Endothelial cell of umbilical vein (primary cell): Measurements from ENCODE around the gene KRTAP4-8. TPM values are rescaled to one million over a fixed set of nuclear protein-coding genes. Genes with fewer than 3 reads are reported as not detected.
"Not testable (repeated sequence)": the region's sequence is repeated elsewhere in the genome, so short reads cannot be mapped to it uniquely, and the experiment has no call there.

ENCODE experiments used
- BruUV-seq: library from RNA; stranded (reverse); fragments of 400-500 nt; replicated peaks from 2 replicates; lab custom pipeline; 2021; lab: Mats Ljungman, UMichigan
- CTCF ChIA-PET: fragments of 300-600, 350-600 bp; sonication (Branson Sonifier 250); formaldehyde crosslinking; loops from one replicate; lab custom pipeline; 2021; ENCODE audit warnings: antibody characterized with exemption, inconsistent platforms; lab: Charles Lee
- POLR2A ChIA-PET: fragments of 300-600, 350-600 bp; sonication (Branson Sonifier 250); formaldehyde crosslinking; loops from one replicate; lab custom pipeline; 2021; ENCODE audit warnings: antibody characterized with exemption, inconsistent platforms; lab: Charles Lee
- DNase-seq: peaks from one replicate; pipeline ENCODE4 v3.0.0-alpha.2; 2011; ENCODE audit warnings: low read depth, low spot score
- FAIRE-seq: peaks from 2 replicates; lab custom pipeline; 2011; peaks lifted over from hg19 to GRCh38; lab: Jason Lieb, UNC
- H2AFZ ChIP-seq: 2 replicates; pipeline ENCODE4 v1.6.0; 2012; ENCODE audit warnings: low read depth, low read length, control low read depth, inconsistent platforms
- H3K27ac ChIP-seq: 2 replicates; pipeline ENCODE4 v1.5.1; 2011; ENCODE audit warnings: low read depth, mild to moderate bottlenecking, control low read depth, low read length, moderate library complexity; ENCODE audit not compliant: insufficient read depth
- H3K27me3 ChIP-seq, 2 experiments: 2 replicates each; pipeline versions ENCODE4 v1.6.0 to v1.6.1; 2011; ENCODE audit warnings: low read length in 2 of 2, mixed read lengths in 1 of 2; ENCODE audit not compliant: control insufficient read depth in 2 of 2, insufficient read depth in 2 of 2
- H3K36me3 ChIP-seq, 2 experiments: 2 replicates in 1 of 2; 3 replicates in 1 of 2; pipeline ENCODE4 v1.5.1; 2011; ENCODE audit warnings: low read length in 2 of 2, mild to moderate bottlenecking in 1 of 2, moderate library complexity in 1 of 2; ENCODE audit not compliant: control insufficient read depth in 2 of 2, insufficient read depth in 2 of 2; ENCODE audit errors: extremely low read depth in 1 of 2
- H3K4me1 ChIP-seq: 3 replicates; pipeline ENCODE4 v1.5.1; 2011; ENCODE audit warnings: mild to moderate bottlenecking, low read length; ENCODE audit not compliant: control insufficient read depth, insufficient read depth; ENCODE audit errors: extremely low read depth
- H3K4me2 ChIP-seq: 2 replicates; pipeline ENCODE4 v1.6.1; 2011; ENCODE audit warnings: low read length, control low read depth, mixed read lengths; ENCODE audit not compliant: insufficient read depth
- H3K4me3 ChIP-seq, 3 experiments: fragments of 200-600 bp in 1 of 3; sonication (generic), shearing (Covaris generic) in 1 of 3; replicated peaks in 1 of 3; 2 replicates each; pipeline ENCODE4 v1.5.1; 2011 to 2016; ENCODE audit warnings: control low read depth in 3 of 3, low read length in 3 of 3, mild to moderate bottlenecking in 2 of 3, inconsistent platforms in 1 of 3, low read depth in 1 of 3, moderate library complexity in 1 of 3; ENCODE audit not compliant: insufficient read depth in 1 of 3
- H3K79me2 ChIP-seq: 2 replicates; pipeline ENCODE4 v1.6.0; 2012; ENCODE audit warnings: low read length, inconsistent platforms; ENCODE audit not compliant: control insufficient read depth, insufficient read depth
- H3K9ac ChIP-seq: replicated peaks from 2 replicates; pipeline ENCODE3; 2011; ENCODE audit warnings: low read length, control low read depth; ENCODE audit not compliant: insufficient read depth; ENCODE audit errors: extremely low read depth
- H3K9me1 ChIP-seq: replicated peaks from 3 replicates; pipeline ENCODE4 v1.6.0; 2011; ENCODE audit warnings: mild to moderate bottlenecking, low read length; ENCODE audit not compliant: control insufficient read depth, insufficient read depth; ENCODE audit errors: extremely low read depth
- H3K9me3 ChIP-seq: replicated peaks from 2 replicates; pipeline ENCODE4 v1.5.1; 2012; ENCODE audit warnings: low read length, inconsistent platforms; ENCODE audit not compliant: control insufficient read depth, insufficient read depth
- H4K20me1 ChIP-seq: replicated peaks from 2 replicates; pipeline ENCODE3; 2011; ENCODE audit warnings: mild to moderate bottlenecking, low read length; ENCODE audit not compliant: control insufficient read depth, insufficient read depth; ENCODE audit errors: extremely low read depth
- CTCF ChIP-seq, 2 donors: IDR thresholded peaks; 1 replicate in 1 of 2; 2 replicates in 1 of 2; pipeline ENCODE4 v1.5.1; 2011; ENCODE audit warnings: low read length in 2 of 2, mild to moderate bottlenecking in 2 of 2, moderate library complexity in 2 of 2, control low read depth in 1 of 2, inconsistent platforms in 1 of 2, low read depth in 1 of 2; ENCODE audit not compliant: insufficient read depth in 1 of 2; ENCODE audit errors: extremely low read depth in 1 of 2
- EZH2 ChIP-seq: IDR thresholded peaks from 2 replicates; pipeline ENCODE4 v1.6.1; 2012; ENCODE audit warnings: borderline replicate concordance, low read depth, mild to moderate bottlenecking, moderate library complexity, low read length, inconsistent platforms; ENCODE audit not compliant: severe bottlenecking
- FOS ChIP-seq: IDR thresholded peaks from 2 replicates; pipeline ENCODE4 v1.6.1; 2011; ENCODE audit warnings: mild to moderate bottlenecking, low read length, moderate library complexity, borderline replicate concordance; ENCODE audit not compliant: insufficient read depth
- GATA2 ChIP-seq: IDR thresholded peaks from 2 replicates; pipeline ENCODE4 v1.7.0; 2011; ENCODE audit warnings: low read depth, mild to moderate bottlenecking, moderate library complexity, mixed read lengths, low read length; ENCODE audit not compliant: insufficient read length, insufficient read depth
- JUN ChIP-seq: IDR thresholded peaks from 2 replicates; pipeline ENCODE4 v1.6.1; 2011; ENCODE audit warnings: borderline replicate concordance, low read depth; ENCODE audit not compliant: insufficient read length, insufficient read depth
- MAX ChIP-seq: IDR thresholded peaks from 2 replicates; pipeline ENCODE4 v1.6.1; 2011; ENCODE audit not compliant: insufficient read depth, insufficient read length
- MYC ChIP-seq: IDR thresholded peaks from one replicate; pipeline ENCODE4 v1.6.1; 2011; ENCODE audit warnings: mild to moderate bottlenecking, low read depth, low read length
- POLR2A ChIP-seq: IDR thresholded peaks from 2 replicates; pipeline ENCODE4 v1.6.1; 2012; ENCODE audit warnings: low read depth, mild to moderate bottlenecking, control low read depth, low read length
- POLR2AphosphoS5 ChIP-seq: IDR thresholded peaks from 2 replicates; pipeline ENCODE4 v1.6.1; 2012; ENCODE audit warnings: low read depth, mild to moderate bottlenecking, control low read depth, low read length, moderate library complexity; ENCODE audit not compliant: insufficient read depth
- dilution Hi-C: fragments of 300-500 bp; cut with MboI; formaldehyde crosslinking; loops from one replicate; pipeline ENCODE4 v1.15.0; 2019; ENCODE audit warnings: low sequenced_read_pairs; ENCODE audit not compliant: extremely low pct_ligation_motif_present
- intact Hi-C: fragments of 100-400 bp; cut with micrococcal nuclease; formaldehyde crosslinking; loops from one replicate; pipeline ENCODE4 v1.10.0; 2022
- polyA plus RNA-seq, 4 experiments: library from polyadenylated mRNA; depleted of rRNA in 3 of 4; stranded (reverse) in 3 of 4; unstranded in 1 of 4; fragments of >200 nt; gene quantifications; 2 replicates each; pipeline versions ENCODE4 v1.2.1 to v1.2.3, GENCODE V29; 2011 to 2012; ENCODE audit warnings: missing spikeins in 1 of 4
- total RNA-seq: library from RNA; stranded (reverse); gene quantifications from 2 replicates; pipeline ENCODE4 v1.2.3, GENCODE V29; 2021

KRTAP4-8 gene
- total and polyA plus RNA-seq, 2 donors (not counting 3 experiments of a cell fraction or from before 2014, with no cell fraction given) = not detected

GRCh38 chr17:41083427-41083826 lies 14.5 kb downstream of the KRTAP4-8 start:
- peak; percentile 81 for FAIRE-seq
- peak; percentile 25 for TF ChIP-seq FOS
- H3K27ac ChIP-seq, dilution Hi-C loops, H3K4me3 ChIP-seq, POLR2A ChIA-PET, H3K4me1 ChIP-seq, H3K9me3 ChIP-seq, CTCF ChIA-PET, H2AFZ ChIP-seq, H4K20me1 ChIP-seq, DNase-seq, H3K27me3 ChIP-seq, BruUV-seq, H3K36me3 ChIP-seq, H3K9ac ChIP-seq, intact Hi-C loops, H3K79me2 ChIP-seq, H3K9me1 ChIP-seq, H3K4me2 ChIP-seq: not testable (repeated sequence)

- CTCF ChIA-PET = no interaction called here
- no peak overlapping the region for H3K4me3 ChIP-seq
Measured at GRCh38 chr17:41082626-41083025, 15.3 kb downstream of the KRTAP4-8 start.

More at GRCh38 chr17:41082626-41083025, 15.3 kb downstream of the KRTAP4-8 start:
- FAIRE-seq (no peak), DNase-seq (no peak)
- dilution Hi-C loops (no loop called here), intact Hi-C loops (no loop called here)
- no peak overlapping the region for H3K27ac ChIP-seq
- no TSS peak for BruUV-seq
- H3K9me1 ChIP-seq = no peaks in the 10 kb centered on the region
- no peaks in the 10 kb centered on the region for H4K20me1 ChIP-seq
- TF ChIP-seq POLR2AphosphoS5 (no peak), POLR2A (no peak), JUN (no peak), GATA2 (no peak), MYC (no peak), CTCF (IDR thresholded peaks at IDR 0.05; ENCODE audit: extremely low read depth in 1 of 2, insufficient read depth in 1 of 2, low read depth in 1 of 2, low read length in 2 of 2) (no peak), EZH2 (no peak), MAX (no peak), FOS (no peak)
- H3K9ac ChIP-seq = no peak overlapping the region
- no peaks in the 10 kb centered on the region for H3K36me3 ChIP-seq
- no peak overlapping the region for H2AFZ ChIP-seq
- no peak overlapping the region for H3K4me2 ChIP-seq
- no peaks in the 10 kb centered on the region for H3K4me1 ChIP-seq
- H3K79me2 ChIP-seq = no peaks in the 10 kb centered on the region
- POLR2A ChIA-PET = no interaction called here
- H3K27me3 ChIP-seq = no peaks in the 10 kb centered on the region
- no peaks in the 10 kb centered on the region for H3K9me3 ChIP-seq
